GM12878 (cell line): ENCODE measurements around the gene CXorf65. TPM values are rescaled to one million over a fixed set of nuclear protein-coding genes. Genes with fewer than 3 reads are reported as not detected.

Experiments used
- ATAC-seq: fragments of 200-7000 bp; cut with Tn5 transposase; 3 replicates; pipeline ENCODE4 v1.9.1; 2020; ENCODE audit warnings: mild to moderate bottlenecking, moderate library complexity
- BruUV-seq: library from RNA; stranded (reverse); fragments of 400-500 nt; replicated peaks from 2 replicates; lab custom pipeline; 2021; lab: Mats Ljungman, UMichigan
- CTCF ChIA-PET: fragments of 300-600 bp; sonication (Branson Sonifier 250); formaldehyde crosslinking; extraction: SDS; loops from one replicate; lab custom pipeline; 2021; ENCODE audit warnings: inconsistent platforms; lab: Yijun Ruan, JAX
- POLR2A ChIA-PET: fragments of 350-600 bp; formaldehyde crosslinking; extraction: SDS; loops from one replicate; lab custom pipeline; 2021; ENCODE audit warnings: inconsistent platforms; lab: Charles Lee
- RAD21 ChIA-PET: fragments of 300-600 bp; sonication (Branson Sonifier 250); formaldehyde crosslinking; loops from one replicate; lab custom pipeline; 2023; ENCODE audit warnings: antibody characterized with exemption; ENCODE audit not compliant: unreplicated experiment; lab: Charles Lee
- SMC1A ChIA-PET: fragments of 300-600 bp; sonication (Branson Sonifier 250); formaldehyde crosslinking; loops from one replicate; lab custom pipeline; 2023; ENCODE audit not compliant: unreplicated experiment, uncharacterized antibody; lab: Charles Lee
- DNase-seq: peaks from one replicate; pipeline ENCODE4 v3.0.0-alpha.2; 2011; ENCODE audit warnings: low read depth, low spot score
- FAIRE-seq: peaks from 3 replicates; lab custom pipeline; 2011; peaks lifted over from hg19 to GRCh38; lab: Jason Lieb, UNC
- H2AFZ ChIP-seq: 2 replicates; pipeline ENCODE4 v1.6.0; 2011; ENCODE audit warnings: low read depth, low read length, control low read depth; ENCODE audit not compliant: control insufficient read depth
- H3K27ac ChIP-seq: 2 replicates; pipeline ENCODE4 v1.5.1; 2011; ENCODE audit warnings: control low read depth; ENCODE audit not compliant: control insufficient read depth, insufficient read depth
- H3K27me3 ChIP-seq, 2 experiments: replicated peaks in 1 of 2; 2 replicates each; pipeline versions ENCODE4 v1.6.0 to v1.6.1; 2011; ENCODE audit warnings: low read length in 1 of 2; ENCODE audit not compliant: control insufficient read depth in 2 of 2, insufficient read depth in 2 of 2
- H3K36me3 ChIP-seq, 2 experiments: 2 replicates each; pipeline ENCODE4 v1.5.1; 2011; ENCODE audit warnings: low read length in 1 of 2; ENCODE audit not compliant: control insufficient read depth in 2 of 2, insufficient read depth in 2 of 2
- H3K4me1 ChIP-seq: 2 replicates; pipeline ENCODE4 v1.6.1; 2011; ENCODE audit warnings: mild to moderate bottlenecking, low read length, moderate library complexity, mixed read lengths; ENCODE audit not compliant: control insufficient read depth, insufficient read depth
- H3K4me2 ChIP-seq: 2 replicates; pipeline ENCODE4 v1.6.0; 2011; ENCODE audit warnings: control low read depth; ENCODE audit not compliant: control insufficient read depth, insufficient read depth
- H3K4me3 ChIP-seq: fragments of 200-600 bp; sonication (generic); 2 replicates; pipeline ENCODE4 v1.5.1; 2016
- H3K79me2 ChIP-seq: 2 replicates; pipeline ENCODE4 v1.6.0; 2011; ENCODE audit warnings: low read length; ENCODE audit not compliant: control insufficient read depth, insufficient read depth
- H3K9ac ChIP-seq: 2 replicates; pipeline ENCODE4 v1.8.0; 2011; ENCODE audit warnings: low read length, control low read depth, mixed read lengths; ENCODE audit not compliant: control insufficient read depth, insufficient read depth
- H3K9me3 ChIP-seq: replicated peaks from 3 replicates; pipeline ENCODE4 v1.5.1; 2011; ENCODE audit warnings: mild to moderate bottlenecking, low read length; ENCODE audit not compliant: control insufficient read depth, insufficient read depth
- H4K20me1 ChIP-seq: 2 replicates; pipeline ENCODE4 v1.6.0; 2011; ENCODE audit not compliant: control insufficient read depth, insufficient read depth
- BCLAF1 ChIP-seq: fragments of 450-650 bp; IDR thresholded peaks from 2 replicates; pipeline ENCODE4 v1.6.1; 2017; ENCODE audit warnings: antibody characterized with exemption, mild to moderate bottlenecking, moderate library complexity
- BMI1 ChIP-seq: fragments of 450-650 bp; IDR thresholded peaks from 2 replicates; pipeline ENCODE4 v1.6.1; 2016; ENCODE audit warnings: mild to moderate bottlenecking, moderate library complexity, borderline replicate concordance
- ESRRA ChIP-seq: IDR thresholded peaks from 2 replicates; pipeline ENCODE4 v1.6.1; 2012; ENCODE audit warnings: mild to moderate bottlenecking, low read length, improper control_type of control experiment
- KAT2A ChIP-seq: conservative IDR thresholded peaks from 2 replicates; pipeline ENCODE4 v1.6.1; 2011; ENCODE audit warnings: low read depth, low read length; ENCODE audit not compliant: control insufficient read depth
- MEF2A ChIP-seq: IDR thresholded peaks from 2 replicates; pipeline ENCODE4 v1.6.1; 2011; ENCODE audit warnings: low read depth, mild to moderate bottlenecking, low read length, moderate library complexity; ENCODE audit not compliant: insufficient read depth
- NFYA ChIP-seq: IDR thresholded peaks from 2 replicates; pipeline ENCODE4 v1.6.1; 2011; ENCODE audit warnings: low read depth, mild to moderate bottlenecking, low read length, improper control_type of control experiment, borderline replicate concordance
- NR2C2 ChIP-seq: IDR thresholded peaks from 2 replicates; pipeline ENCODE4 v1.6.1; 2011; ENCODE audit warnings: borderline replicate concordance, low read depth; ENCODE audit not compliant: control insufficient read depth, insufficient read length
- PKNOX1 ChIP-seq: fragments of 450-650 bp; IDR thresholded peaks from 2 replicates; pipeline ENCODE4 v1.6.1; 2016; ENCODE audit warnings: mild to moderate bottlenecking
- SUZ12 ChIP-seq: fragments of 200-600 bp; sonication (generic); IDR thresholded peaks from one replicate; pipeline ENCODE4 v1.6.1; 2018; ENCODE audit warnings: antibody characterized with exemption, mild to moderate bottlenecking; ENCODE audit not compliant: unreplicated experiment
- YBX1 ChIP-seq: fragments of 450-650 bp; IDR thresholded peaks from 2 replicates; pipeline ENCODE4 v1.6.1; 2016; ENCODE audit warnings: antibody characterized with exemption
- ZBED1 ChIP-seq: IDR thresholded peaks from 2 replicates; pipeline ENCODE4 v1.6.1; 2016; ENCODE audit warnings: borderline replicate concordance
- ZNF384 ChIP-seq: IDR thresholded peaks from 2 replicates; pipeline ENCODE4 v1.6.1; 2012; ENCODE audit warnings: low read depth, mild to moderate bottlenecking, low read length, improper control_type of control experiment, borderline replicate concordance
- ZZZ3 ChIP-seq: IDR thresholded peaks from 2 replicates; pipeline ENCODE4 v1.6.1; 2011; ENCODE audit warnings: low read depth; ENCODE audit not compliant: control insufficient read depth, insufficient read length
- WGBS: methylation state at CpG from one replicate; pipeline ENCODE4 v1.1.6; 2016; ENCODE audit warnings: low lambda C conversion rate; ENCODE audit not compliant: insufficient replicate concordance, insufficient coverage; ENCODE audit errors: missing lambda C conversion rate; 5-methylcytosine and 5-hydroxymethylcytosine counted together
- in situ Hi-C: fragments of 300-500 bp; cut with MboI; formaldehyde crosslinking; loops from 9 replicates; pipeline ENCODE4 v1.14.3; 2018; ENCODE audit warnings: mixed read lengths
- intact Hi-C: fragments of 100-400 bp; cut with micrococcal nuclease; formaldehyde crosslinking; loops from one replicate; pipeline ENCODE4 v1.14.2; 2022; ENCODE audit not compliant: unreplicated experiment
- polyA plus RNA-seq, 11 experiments: library from polyadenylated mRNA; depleted of rRNA in 4 of 11; unstranded in 6 of 11; stranded (reverse) in 5 of 11; fragments of >200 nt; fragmentation: Nextera tagmentation in 4 of 11; fragmentation: Illumina TruSeq in 1 of 11; extraction: Ambion mirVana in 4 of 11; extraction: Trizol in 1 of 11; gene quantifications; 1 replicate in 1 of 11; 2 replicates in 10 of 11; pipeline versions ENCODE4 v1.2.1 to v1.2.3, GENCODE V29; 2011 to 2016; ENCODE audit warnings: inconsistent platforms in 2 of 11, missing spikeins in 2 of 11, low read depth in 1 of 11
- total RNA-seq, 4 experiments: library from RNA; depleted of rRNA in 3 of 4; stranded (reverse); fragments of >200 nt in 3 of 4; fragmentation: Illumina TruSeq in 1 of 4; extraction: Trizol in 1 of 4; gene quantifications; 2 replicates each; pipeline versions ENCODE4 v1.2.1 to v1.2.3, GENCODE V29; 2013 to 2021

The CXorf65 gene
- total and polyA plus RNA-seq, 10 of the 15 experiments (the other 5 are each of a cell fraction or from before 2014, with no cell fraction given), result 0.82 to 4.8 (median 2.3) TPM

- TF ChIP-seq BCLAF1, result no peak
- no peak for TF ChIP-seq ZBED1
- no peak for TF ChIP-seq MEF2A
- TF ChIP-seq NR2C2, result no peak
- TF ChIP-seq KAT2A, result no peak
Measured at GRCh38 chrX:71100581-71101505, 5.7 kb downstream of the CXorf65 start (continued).

DNA sequence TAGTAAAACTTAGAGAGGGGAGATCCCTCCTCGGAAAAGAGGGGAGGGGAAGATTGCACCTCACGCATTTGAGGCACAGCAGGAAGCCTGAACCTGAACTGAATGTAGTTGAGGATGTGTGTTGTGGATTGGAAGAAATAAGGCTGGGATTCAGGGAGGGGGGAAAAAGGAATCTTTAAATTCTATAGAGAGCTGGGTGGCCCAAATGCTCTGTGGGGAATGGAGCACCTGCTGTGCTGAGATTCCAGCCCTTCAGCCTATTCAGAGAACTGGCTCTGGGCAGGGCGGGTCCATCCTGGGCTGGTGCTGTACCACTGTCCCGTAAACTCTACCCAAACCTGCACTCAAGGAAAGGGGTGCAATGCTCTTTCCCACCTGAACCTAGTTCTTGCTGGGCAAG, 6.8 kb downstream of the CXorf65 start:
- H3K27ac ChIP-seq, result no peak overlapping the region
- 74% methylated on average over 4 of the region's 4 CpGs for WGBS
- in situ Hi-C loops (no loop called here), intact Hi-C loops (loop anchor here (10.0 kb wide), 1 partner anchor 185 kb away; the partner anchor contains the start of gene NONO)
- no peaks in the 10 kb centered on the region for H3K36me3 ChIP-seq
- no peak overlapping the region for H3K4me3 ChIP-seq
- RAD21 ChIA-PET, result interaction anchor here (0.8 to 2.7 kb wide), 9 partner anchors 12 to 184 kb away, joined by 3 to 29 read pairs (median 6); partner anchors contain the start of genes IL2RG, MED12, NLGN3 and NONO
- ATAC-seq (no peak), DNase-seq (no peak), FAIRE-seq (no peak)
- SMC1A ChIA-PET, result interaction anchor here (0.8 to 6.2 kb wide), 10 partner anchors 12 to 184 kb away, joined by 3 to 46 read pairs (median 5); partner anchors contain the start of genes IL2RG, MED12 and NONO
- H3K79me2 ChIP-seq, result no peaks in the 10 kb centered on the region
- CTCF ChIA-PET, result interaction anchor here (0.5 to 5.2 kb wide), 8 partner anchors 10 to 130 kb away, joined by 3 to 82 read pairs (median 16); partner anchors contain the start of genes IL2RG and MED12
- POLR2A ChIA-PET, result interaction anchor here (0.6 to 5.1 kb wide), 6 partner anchors 12 to 279 kb away, joined by 3 to 60 read pairs (median 4); partner anchors contain the start of gene IL2RG
- no peaks in the 10 kb centered on the region for H3K9me3 ChIP-seq
- H3K4me2 ChIP-seq, result no peak overlapping the region
- H3K27me3 ChIP-seq, result no peaks in the 10 kb centered on the region
- BruUV-seq, result no TSS peak
- no peak overlapping the region for H3K9ac ChIP-seq
- H2AFZ ChIP-seq, result no peak overlapping the region
- peaks cover 3% of the 10 kb centered on the region; the same call in 1 of the 2 replicates for H3K4me1 ChIP-seq
- TF ChIP-seq ZNF384 (no peak), ESRRA (no peak), BMI1 (no peak), PKNOX1 (no peak), ZZZ3 (no peak), NFYA (no peak), YBX1 (no peak), SUZ12 (no peak)
- H4K20me1 ChIP-seq, result no peaks in the 10 kb centered on the region
